Stimulated activated CD4-positive, alpha-beta T cell treated with anti-CD3 and anti-CD28 coated beads, Interleukin-1b, Interleukin-23, amount 100 ng/mL, for 1 hour (primary cell): ENCODE results near the gene CPNE7.
"Not testable (repeated sequence)": the region's sequence is repeated elsewhere in the genome, so short reads cannot be mapped to it uniquely, and the experiment has no call there.

Experiments
- DNase-seq, 2 donors: peaks; one replicate each; pipeline ENCODE4 v3.0.0-alpha.2; 2020; ENCODE audit warnings: low read depth in 2 of 2

The CPNE7 gene

DNA sequence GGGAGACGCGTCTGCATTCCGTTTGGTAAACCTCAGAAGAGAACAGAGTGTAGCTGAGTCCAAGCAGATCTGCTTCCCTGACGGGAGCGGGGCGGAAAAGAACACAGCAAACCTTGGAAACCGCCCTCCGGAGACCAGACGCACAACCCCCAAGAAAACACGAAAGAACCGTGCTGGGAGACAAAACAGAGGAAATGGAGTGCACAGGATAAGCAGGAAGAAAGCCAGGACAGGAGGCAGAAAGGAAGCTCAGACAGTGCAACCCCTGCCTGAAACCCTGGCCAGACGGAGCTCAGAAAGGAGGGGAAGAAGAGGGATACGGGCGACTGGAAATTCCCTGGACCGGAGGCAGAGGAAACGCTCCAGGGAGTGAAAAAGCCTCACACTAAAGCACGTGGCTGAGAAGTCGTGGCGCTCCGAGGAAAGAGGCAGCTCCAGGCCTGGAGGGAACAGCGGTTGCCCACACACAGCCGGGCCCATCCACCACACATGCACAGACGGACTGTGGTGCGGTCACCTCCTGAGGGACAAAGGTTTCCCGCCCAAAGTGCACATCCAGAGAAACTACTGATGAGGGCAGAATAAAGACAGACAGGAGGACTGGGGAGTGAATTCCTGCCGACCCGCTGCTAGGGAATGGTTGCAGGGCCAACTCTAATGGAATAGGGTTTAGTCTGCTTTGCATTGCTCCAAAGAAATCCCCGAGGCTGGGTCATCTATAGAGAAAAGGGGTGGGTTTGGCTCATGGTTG lies 48.1 kb downstream of the CPNE7 start:
- no peak for DNase-seq

DNA sequence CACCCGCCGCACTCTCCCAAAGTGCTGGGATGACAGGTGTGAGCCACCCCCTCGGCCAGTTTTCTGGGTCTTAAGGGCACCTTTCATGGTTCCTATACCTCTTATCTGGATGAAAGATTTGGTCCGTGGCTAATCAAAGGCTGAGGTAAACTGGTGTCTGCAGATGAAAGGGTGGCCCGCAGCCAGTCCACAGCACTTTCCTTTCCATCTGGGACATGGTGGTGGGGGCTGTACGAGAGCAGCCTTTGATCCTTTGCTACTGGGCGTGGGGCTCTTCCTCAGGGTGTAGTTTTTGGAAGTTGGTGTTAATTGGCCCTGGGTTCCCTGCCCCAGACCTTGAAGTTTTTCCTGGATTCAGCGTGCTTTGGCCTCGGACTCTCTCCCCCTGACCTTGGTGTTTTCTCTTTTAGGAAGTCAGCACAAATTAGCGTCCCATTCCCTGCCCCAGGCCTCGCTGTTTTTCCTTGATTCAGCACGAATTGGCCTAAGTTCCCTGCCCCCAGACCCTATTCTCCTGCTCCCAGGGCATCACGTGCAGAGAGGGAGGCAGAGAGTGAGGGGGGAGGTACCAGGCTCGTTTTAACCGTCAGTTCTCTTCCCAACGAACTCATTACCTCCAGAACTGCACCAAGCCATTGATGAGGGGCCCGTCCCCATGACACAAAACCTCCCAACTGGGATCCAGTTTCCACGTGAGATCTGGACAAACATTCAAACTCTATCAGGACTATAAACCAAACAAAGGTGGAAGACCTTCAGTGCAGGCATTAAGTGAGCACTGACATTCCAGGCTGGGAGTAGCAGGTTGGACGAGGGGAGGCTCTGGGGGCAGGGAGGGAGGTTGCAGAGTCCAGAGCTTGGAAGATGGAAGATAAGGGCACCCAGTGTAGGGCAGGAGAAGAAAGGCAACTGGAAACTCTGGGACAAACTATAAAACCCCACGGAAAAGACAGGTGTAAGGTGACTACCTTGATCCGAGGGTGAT lies 49.5 kb downstream of the CPNE7 start:
- DNase-seq, result no peak

DNA sequence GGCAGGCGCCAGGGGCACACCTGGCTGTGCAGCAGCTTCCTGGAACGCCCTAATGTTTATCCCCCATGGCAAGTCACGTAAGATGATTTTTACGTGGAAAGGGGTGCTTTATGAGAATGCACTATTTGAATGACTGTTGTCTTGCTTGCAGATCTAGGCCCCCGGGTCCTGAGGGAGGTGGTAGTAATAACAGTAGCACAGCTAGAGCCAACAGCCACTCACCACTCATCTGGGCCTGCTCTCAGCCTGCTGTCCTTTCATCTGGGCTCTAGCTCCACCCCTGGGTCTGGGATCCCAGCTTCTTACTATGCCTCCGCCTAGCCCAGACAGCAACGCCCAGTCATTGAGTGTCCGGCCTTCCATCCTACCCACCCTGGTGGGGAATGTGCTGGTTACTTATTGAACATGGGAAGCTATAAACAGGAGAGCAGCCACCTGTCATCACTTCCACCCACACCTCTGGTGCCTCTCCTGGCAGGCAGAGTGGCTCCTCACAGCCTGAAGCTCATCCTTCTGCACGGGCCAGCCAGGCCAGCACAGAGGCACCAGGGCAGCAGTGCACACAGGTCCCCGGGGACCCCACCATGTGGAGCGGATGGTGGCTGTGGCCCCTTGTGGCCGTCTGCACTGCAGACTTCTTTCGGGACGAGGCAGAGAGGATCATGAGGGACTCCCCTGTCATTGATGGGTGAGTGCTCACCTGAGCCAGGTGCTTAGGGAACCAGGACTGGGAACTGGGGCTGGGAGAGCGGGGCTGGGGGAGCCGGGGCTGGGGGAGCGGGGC lies 54.5 kb downstream of the CPNE7 start:
- DNase-seq, result no peak

DNA sequence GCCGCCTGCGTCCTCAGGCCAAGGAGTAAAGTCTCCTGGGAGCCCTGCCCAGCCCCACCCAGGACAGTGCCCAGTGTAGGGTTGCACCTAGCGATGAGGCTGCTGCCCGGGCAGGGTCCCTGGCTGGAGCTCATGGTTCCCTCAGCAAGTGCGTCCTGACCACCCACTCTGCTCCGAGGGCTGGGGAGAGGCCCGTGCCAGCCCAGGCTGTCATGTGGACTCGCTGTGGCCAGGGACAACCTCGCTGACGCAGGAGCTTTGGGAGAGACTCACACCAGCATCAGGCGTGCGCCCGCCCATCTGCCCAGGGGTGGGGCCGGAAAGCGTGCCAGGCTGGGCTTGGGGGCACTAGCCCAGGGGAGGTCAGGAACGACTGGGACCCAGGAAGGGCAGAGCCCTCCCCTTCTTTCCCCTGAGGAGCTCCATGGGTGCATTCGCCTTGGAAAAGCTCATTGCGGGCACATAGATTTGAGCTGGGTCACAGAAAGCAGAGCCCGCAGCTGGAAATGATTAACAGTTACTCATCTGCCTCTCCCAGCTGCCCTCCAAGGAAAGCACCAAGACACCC lies 57.6 kb downstream of the CPNE7 start:
- DNase-seq, result no peak

GRCh38 chr16:89634463-89635385 lies 59.2 kb downstream of the CPNE7 start:
- DNase-seq, result not testable (repeated sequence)

DNA sequence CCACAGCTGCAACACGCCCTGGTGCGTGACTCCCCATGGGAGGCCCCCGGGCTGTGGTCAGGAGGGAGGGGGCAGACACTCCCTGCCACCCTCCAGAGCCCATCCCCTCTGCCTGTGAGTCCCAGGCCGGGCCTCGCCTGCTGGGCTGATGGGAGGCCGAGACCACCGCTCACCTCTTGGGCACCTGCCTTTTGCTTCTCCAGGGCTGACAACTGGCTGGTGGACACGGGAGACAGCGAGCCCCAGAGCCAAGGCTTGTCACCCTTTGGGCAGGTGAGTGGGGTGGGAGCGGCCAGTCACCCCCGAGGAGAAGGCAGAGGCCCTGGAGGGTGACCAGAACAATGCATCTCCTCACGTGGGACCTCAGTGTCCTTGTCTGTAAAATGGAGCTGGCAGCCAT lies 61.1 kb downstream of the CPNE7 start:
- DNase-seq, result no peak

DNA sequence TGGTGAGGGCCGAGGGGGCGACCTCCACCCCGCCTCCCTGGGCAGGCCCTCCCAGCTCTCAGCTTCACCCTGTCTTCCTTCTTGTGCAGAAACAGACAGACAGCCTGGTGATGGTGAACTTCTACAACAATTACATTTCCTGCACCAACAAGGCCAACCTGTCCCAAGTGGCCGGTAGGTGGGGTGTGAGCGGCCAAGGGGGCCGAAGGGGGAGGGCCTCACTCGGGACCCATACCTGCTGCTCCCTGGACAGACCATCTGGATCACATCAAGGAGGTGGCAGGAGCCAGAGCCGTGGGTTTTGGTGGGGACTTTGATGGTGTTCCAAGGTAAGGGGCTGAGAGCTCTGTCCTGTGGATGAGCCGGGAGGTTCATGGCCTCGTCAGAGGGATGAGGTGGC lies 61.8 kb downstream of the CPNE7 start:
- DNase-seq, result no peak

DNA sequence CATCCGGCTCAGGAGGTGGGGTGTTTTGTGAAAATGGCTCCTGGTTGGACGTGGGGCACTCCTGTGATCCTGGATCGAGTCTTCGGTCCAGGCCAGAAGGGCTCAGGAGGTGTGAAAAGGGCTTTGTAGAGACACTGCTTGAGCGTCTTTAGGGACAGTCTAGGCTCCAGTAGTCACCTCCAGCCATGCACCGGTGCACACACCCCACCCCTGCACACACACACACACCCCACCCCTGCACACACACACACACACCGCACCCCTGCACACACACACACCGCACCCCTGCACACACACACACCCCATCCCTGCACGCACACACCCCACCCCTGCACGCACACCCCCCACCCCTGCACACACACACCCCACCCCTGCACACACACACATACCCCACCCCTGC lies 62.9 kb downstream of the CPNE7 start:
- DNase-seq, result no peak

DNA sequence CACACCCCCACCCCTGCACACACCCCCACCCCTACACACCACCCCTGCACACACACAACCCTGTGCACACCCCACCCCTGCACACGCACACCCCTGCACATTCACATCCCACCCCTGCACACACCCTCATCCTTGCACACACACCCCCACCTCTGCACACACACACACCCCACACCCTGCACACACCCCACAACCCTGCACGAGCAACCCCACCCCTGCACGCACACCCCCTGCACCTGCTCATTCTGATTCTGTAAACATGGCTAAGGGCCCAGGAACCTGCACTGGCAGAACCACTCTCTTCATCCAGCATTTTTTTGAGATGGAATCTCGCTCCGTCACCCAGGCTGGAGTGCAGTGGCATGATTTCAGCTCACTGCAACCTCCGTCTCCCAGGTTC lies 63.8 kb downstream of the CPNE7 start:
- no peak for DNase-seq

DNA sequence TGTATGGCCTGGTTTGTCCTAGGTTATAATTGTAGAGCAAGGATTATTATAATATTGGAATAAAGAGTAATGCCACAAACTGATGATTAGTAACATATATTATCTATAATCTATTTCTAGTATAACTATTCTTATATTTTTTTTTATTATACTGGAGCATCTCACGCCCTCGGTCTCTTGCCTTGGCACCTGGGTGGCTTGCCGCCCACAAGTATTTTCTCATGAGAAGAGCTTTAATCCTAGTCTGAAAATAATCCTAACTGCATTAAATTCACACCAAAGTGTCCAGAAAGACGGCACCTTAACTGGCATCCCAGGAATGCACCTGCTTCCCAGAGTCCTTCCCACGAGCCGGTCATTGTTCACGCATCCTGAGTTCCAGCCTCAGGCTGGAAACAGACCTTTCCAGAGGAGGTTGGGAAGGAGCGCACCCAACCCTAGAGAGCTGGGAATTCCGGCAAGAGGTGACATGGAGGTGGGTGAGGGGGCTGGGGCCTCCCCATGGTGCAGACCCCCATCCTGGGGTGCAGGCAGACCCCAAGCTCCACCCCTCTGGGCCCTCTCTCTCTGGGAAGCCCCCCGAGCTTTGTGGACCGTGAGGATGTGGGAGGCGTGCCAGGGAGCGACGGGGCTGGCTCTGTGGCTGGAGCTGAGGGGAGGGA lies 66.0 kb downstream of the CPNE7 start:
- DNase-seq, result no peak

GRCh38 chr16:89642574-89642973 lies 67.0 kb downstream of the CPNE7 start:
- DNase-seq, result no peak

- DNase-seq, result no peak
Observed at GRCh38 chr16:89643769-89644300, 68.3 kb downstream of the CPNE7 start.

DNA sequence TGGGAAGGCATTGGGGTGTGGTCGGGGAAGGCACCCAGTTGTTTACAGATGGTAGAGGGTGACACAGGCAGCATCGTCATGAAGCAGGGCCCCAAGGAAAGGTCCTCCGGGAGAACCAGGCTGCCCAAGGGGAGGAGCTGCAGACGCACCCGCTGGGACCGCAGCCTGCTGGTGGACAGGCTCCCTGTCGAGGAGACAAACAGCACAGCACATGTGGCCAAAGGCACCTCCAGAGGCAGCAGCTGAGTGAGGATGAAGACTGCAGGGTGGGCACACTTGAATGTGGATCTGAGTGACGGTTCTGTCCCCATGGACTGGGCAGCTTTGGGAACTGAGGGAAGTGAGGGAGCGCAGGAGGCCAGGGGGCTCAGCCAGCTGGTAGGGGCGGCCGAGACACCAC lies 69.6 kb downstream of the CPNE7 start:
- no peak for DNase-seq

DNA sequence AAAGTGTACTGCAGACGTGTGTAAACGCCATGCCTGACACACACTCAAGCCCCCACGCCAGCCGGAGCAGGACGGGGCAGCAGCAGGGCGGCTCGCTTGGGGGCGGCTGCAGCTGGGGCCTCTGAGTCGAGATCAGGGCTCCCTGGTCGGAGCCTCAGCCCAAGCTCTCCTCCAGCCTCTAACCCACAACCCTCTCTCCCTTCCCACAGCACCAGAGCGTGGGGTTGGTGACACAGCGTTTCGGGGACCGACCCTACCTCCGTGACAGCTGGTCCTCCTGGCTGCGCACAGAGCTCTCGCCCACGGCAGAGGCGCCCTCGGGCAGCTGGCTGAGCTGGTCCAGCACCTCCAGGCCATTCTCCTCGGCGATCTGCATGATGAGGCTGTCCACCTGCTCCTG lies 70.7 kb downstream of the CPNE7 start:
- DNase-seq, result no peak
